K562 (cell line): ENCODE data around the gene MB21D2. TPM values are rescaled to one million over a fixed set of nuclear protein-coding genes. Genes with fewer than 3 reads are reported as not detected.

Source experiments
- COPS2 ChIP-seq: fragments of 450-650 bp; conservative IDR thresholded peaks from 2 replicates; pipeline ENCODE4 v1.6.1; 2016; ENCODE audit warnings: mild to moderate bottlenecking, moderate library complexity
- polyA plus RNA-seq, 8 experiments: library from polyadenylated mRNA; depleted of rRNA in 4 of 8; stranded (reverse) in 5 of 8; unstranded in 3 of 8; fragments of >200 nt; fragmentation: Nextera tagmentation in 2 of 8; fragmentation: Illumina TruSeq in 1 of 8; extraction: Ambion mirVana in 2 of 8; extraction: Trizol in 1 of 8; gene quantifications; 2 replicates each; pipeline versions ENCODE4 v1.2.1 to v1.2.3, GENCODE V29; 2011 to 2014; ENCODE audit warnings: inconsistent platforms in 1 of 8, missing spikeins in 1 of 8
- total RNA-seq, 7 experiments: library from RNA; depleted of rRNA in 6 of 7; stranded (reverse); fragments of >200 nt in 6 of 7; fragmentation: Illumina TruSeq in 2 of 7; extraction: Trizol in 2 of 7; gene quantifications; 2 replicates each; pipeline versions ENCODE4 v1.2.1 to v1.2.3, GENCODE V29; 2011 to 2021; ENCODE audit warnings: low replicate concordance in 1 of 7
- TF ChIP-seq, protein P1 (sequence below): fragments of 450-650 bp; IDR thresholded peaks from 2 replicates; pipeline ENCODE4 v1.6.1; 2016; ENCODE audit warnings: low read depth
- TF ChIP-seq, protein P2 (sequence below): fragments of 250-450 bp; sonication (Bioruptor Pico); IDR thresholded peaks from 2 replicates; pipeline ENCODE4 v1.8.0; 2021; ENCODE audit warnings: moderate library complexity, mild to moderate bottlenecking, inconsistent platforms

Gene MB21D2
- total and polyA plus RNA-seq, 9 of the 15 experiments (the other 6 are each of a cell fraction or from before 2014, with no cell fraction given), result 0.01 TPM; not detected in 8

DNA sequence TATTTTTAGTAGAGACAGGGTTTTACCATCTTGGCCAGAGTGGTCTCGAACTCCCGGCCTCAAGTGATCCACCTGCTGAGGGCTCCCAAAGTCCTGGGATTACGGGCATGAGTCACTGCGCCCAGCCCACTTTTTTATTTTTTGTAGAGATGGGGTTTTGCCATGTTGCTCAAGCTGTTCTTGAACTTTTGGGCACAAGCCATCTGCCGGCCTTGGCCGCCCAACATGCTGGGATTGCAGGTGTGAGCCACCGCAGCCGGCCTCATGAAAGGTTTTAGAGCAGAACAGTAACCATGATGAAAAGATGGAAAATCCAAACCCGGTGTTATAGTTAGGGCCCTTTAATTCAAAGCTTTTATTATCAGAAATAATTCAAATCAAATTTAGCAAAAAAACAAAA, 15.6 kb upstream of the MB21D2 start (continued):
- TF ChIP-seq, protein P1, sequence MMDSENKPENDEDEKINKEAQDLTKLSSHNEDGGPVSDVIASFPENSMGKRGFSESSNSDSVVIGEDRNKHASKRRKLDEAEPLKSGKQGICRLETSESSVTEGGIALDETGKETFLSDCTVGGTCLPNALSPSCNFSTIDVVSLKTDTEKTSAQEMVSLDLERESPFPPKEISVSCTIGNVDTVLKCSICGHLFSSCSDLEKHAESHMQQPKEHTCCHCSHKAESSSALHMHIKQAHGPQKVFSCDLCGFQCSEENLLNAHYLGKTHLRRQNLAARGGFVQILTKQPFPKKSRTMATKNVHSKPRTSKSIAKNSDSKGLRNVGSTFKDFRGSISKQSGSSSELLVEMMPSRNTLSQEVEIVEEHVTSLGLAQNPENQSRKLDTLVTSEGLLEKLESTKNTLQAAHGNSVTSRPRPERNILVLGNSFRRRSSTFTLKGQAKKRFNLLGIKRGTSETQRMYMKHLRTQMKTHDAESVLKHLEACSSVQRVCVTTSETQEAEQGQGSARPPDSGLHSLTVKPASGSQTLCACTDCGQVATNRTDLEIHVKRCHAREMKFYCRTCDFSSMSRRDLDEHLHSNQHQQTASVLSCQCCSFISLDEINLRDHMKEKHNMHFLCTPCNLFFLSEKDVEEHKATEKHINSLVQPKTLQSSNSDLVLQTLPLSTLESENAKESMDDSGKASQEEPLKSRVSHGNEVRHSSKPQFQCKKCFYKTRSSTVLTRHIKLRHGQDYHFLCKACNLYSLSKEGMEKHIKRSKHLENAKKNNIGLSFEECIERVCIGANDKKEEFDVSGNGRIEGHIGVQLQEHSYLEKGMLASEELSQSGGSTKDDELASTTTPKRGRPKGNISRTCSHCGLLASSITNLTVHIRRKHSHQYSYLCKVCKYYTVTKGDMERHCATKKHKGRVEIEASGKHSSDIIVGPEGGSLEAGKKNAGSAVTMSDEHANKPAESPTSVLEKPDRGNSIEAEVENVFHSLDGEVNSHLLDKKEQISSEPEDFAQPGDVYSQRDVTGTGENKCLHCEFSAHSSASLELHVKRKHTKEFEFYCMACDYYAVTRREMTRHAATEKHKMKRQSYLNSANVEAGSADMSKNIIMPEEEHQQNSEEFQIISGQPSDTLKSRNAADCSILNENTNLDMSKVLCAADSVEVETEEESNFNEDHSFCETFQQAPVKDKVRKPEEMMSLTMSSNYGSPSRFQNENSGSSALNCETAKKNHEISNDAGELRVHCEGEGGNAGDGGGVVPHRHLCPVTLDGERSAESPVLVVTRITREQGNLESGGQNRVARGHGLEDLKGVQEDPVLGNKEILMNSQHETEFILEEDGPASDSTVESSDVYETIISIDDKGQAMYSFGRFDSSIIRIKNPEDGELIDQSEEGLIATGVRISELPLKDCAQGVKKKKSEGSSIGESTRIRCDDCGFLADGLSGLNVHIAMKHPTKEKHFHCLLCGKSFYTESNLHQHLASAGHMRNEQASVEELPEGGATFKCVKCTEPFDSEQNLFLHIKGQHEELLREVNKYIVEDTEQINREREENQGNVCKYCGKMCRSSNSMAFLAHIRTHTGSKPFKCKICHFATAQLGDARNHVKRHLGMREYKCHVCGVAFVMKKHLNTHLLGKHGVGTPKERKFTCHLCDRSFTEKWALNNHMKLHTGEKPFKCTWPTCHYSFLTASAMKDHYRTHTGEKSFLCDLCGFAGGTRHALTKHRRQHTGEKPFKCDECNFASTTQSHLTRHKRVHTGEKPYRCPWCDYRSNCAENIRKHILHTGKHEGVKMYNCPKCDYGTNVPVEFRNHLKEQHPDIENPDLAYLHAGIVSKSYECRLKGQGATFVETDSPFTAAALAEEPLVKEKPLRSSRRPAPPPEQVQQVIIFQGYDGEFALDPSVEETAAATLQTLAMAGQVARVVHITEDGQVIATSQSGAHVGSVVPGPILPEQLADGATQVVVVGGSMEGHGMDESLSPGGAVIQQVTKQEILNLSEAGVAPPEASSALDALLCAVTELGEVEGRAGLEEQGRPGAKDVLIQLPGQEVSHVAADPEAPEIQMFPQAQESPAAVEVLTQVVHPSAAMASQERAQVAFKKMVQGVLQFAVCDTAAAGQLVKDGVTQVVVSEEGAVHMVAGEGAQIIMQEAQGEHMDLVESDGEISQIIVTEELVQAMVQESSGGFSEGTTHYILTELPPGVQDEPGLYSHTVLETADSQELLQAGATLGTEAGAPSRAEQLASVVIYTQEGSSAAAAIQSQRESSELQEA, result no peak
- TF ChIP-seq, protein P2, sequence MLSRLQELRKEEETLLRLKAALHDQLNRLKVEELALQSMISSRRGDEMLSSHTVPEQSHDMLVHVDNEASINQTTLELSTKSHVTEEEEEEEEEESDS, result no peak
- no peak for TF ChIP-seq COPS2
